Skeletal muscle cell (primary cell): Measurements from ENCODE around the gene TMEM132A.
A peak's percentile ranks its signal among the peaks of the same experiment; 100 is the strongest.

Experiments
- DNase-seq: peaks from one replicate; pipeline ENCODE4 v3.0.0-alpha.2; 2010; ENCODE audit warnings: low read depth
- H3K4me3 ChIP-seq: 2 replicates; pipeline ENCODE4 v1.5.1; 2011; ENCODE audit warnings: low read depth, mild to moderate bottlenecking, control low read depth, low read length, moderate library complexity

The TMEM132A gene

DNA sequence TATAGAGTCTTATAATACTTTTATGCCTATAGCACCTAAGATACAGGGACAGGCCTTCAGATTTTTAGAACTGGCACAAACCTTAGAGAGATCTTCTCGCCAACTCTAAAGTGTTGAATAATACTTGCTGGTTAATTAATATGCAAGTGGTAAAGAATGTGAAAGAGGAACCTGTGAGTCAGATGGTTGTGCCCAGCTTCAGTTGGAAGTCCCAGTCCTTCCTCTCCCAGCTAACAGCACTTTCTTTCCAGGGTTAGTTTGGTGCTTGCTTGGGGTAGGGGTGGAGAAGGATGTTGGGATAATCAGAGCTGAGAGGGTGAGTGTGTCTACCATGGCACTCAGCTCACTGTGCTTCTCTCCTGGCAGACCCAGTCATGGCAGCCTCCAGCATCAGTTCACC, 4.9 kb upstream of the TMEM132A start:
- no peak for DNase-seq
- H3K4me3 ChIP-seq, result no peak overlapping the region

GRCh38 chr11:60919956-60920355, 4.3 kb upstream of the TMEM132A start:
- H3K4me3 ChIP-seq, result no peak overlapping the region

DNA sequence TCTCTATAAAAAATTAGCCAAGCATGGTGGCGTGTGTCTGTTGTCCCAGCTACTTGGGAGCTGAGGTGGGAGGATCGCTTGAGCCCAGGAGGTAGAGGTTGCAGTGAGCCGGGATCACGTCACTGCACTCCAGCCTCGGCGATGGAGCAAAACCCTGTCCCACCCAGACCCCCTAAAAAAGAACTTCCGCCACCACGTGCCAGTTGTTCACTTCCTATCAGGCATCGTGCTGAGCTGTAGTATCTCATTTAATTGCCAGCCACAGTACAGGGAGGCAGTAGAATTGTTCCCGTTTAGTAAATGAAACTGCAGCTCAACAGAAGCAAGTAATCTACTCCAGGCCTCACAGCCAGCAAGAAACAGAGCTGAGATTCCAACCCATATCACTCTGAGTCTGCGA, 3.0 kb upstream of the TMEM132A start:
- no peak for DNase-seq
- H3K4me3 ChIP-seq, result no peak overlapping the region

More at GRCh38 chr11:60919956-60920355, 4.3 kb upstream of the TMEM132A start:
- DNase-seq, result no peak

DNA sequence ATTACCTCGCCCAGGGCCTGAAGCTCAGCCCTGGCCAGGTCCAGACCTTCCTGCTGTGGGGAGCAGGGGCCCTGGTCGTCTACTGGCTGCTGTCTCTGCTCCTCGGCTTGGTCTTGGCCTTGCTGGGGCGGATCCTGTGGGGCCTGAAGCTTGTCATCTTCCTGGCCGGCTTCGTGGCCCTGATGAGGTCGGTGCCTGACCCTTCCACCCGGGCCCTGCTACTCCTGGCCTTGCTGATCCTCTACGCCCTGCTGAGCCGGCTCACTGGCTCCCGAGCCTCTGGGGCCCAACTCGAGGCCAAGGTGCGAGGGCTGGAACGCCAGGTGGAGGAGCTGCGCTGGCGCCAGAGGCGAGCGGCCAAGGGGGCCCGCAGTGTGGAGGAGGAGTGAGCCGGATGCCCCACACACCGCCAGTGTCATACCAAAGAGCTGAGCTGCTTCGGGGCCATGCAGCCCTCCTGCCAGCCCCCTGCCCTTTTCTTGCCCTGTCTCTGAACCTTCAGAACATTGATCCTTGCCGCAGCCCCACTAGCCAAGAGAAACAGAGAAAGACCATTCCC, 2.4 kb upstream of the TMEM132A start:
- no peak for DNase-seq
- H3K4me3 ChIP-seq, result no peak overlapping the region

- DNase-seq, result no peak
- no peak overlapping the region for H3K4me3 ChIP-seq
These were observed 1.4 kb upstream of the TMEM132A start for GRCh38 chr11:60922906-60923305.

DNA sequence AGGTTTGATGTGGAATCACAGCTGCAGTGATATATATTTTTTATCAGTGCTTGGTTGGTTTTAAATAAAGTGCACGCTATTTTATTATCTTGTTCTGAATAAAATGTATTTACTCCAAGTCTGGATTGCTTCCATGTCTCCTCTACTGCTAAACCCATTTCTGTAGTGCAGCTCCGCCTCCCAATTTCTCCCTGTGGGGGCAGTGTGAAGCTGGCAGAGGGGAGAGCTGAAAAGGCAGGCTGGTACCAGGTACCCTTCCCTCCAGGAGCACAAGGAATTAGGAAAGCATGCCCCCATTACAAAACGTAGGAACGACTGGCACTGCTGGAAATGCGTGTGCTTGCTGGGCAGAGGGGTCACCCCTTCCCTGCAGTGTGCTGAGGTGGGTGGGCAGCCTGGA, 934 bp upstream of the TMEM132A start:
- DNase-seq, result no peak
- H3K4me3 ChIP-seq, result no peak overlapping the region

- no peak for DNase-seq
- H3K4me3 ChIP-seq, result peak overlapping the region; percentile 82
These were observed 505 bp upstream of the TMEM132A start for GRCh38 chr11:60923800-60924109.

DNA sequence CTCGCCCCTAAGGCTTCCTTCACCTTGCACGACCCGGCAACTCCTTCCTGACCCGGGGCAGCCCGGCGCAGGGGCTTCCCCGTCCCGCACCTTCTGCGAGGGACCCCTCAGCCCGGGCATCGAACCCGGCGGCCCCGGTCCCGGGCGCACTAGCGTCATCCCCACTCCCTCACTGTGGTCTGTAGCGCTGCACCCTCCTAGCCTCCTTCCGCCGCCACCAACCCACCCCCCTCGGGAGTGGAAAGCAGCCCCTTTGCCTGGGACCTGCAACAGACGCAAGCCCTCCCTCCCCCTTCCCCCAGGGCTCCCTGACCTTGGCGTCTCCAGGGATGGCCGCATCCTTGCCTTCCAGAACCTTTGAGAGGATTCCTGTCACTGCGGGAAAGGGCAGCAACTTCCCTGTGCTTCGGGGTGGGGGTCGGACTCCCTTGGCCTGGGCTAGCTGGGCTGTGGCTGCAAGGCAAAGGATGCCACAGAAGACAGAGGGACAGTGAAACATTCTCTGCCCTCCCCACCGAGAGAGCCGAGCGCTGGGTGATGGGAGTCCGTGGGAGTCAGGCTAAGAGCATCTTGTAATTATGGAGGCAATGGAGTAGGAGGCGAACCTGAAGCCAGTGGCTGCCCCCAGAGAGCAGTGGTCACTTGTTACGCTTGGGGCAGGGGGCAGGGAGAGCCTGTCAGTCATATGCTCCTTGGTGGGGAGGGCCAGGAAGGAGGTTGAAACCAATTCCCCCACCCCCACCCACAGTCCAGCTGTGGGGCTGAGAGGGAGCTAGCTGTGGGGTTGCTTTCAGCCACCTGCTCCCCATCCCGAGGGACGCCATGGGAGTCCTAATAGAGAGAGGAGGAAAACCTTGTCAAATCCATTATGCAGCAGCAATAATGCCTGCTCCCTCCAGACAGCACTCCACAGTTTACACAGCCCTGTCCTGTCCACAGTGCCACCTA, 920 bp downstream of the TMEM132A start:
- peak overlapping the region; percentile 82 for H3K4me3 ChIP-seq
- DNase-seq, result no peak

DNA sequence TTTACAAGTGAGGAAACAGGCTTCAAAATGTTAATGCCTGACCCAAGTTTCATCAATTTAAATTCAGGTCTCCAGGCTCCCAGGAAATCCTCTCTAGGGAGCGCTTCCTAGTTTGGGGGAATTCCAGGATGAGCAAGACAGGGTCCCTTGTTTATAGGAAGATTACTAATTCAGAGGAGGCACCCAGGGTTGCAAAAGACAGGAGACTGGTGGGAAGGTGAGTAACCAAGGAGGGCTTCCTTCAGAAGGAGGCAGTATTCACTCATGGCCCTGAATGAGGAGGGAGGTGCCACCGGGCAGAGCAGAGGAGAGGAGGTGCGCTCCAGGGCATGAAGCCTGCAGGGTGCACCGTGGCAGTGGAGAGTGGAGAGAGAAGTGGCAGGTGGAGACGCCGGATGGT, 1.6 kb downstream of the TMEM132A start:
- H3K4me3 ChIP-seq, result no peak overlapping the region
- DNase-seq, result peak; percentile 8

GRCh38 chr11:60926500-60926899, 2.2 kb downstream of the TMEM132A start:
- H3K4me3 ChIP-seq, result no peak overlapping the region
- DNase-seq, result no peak

DNA sequence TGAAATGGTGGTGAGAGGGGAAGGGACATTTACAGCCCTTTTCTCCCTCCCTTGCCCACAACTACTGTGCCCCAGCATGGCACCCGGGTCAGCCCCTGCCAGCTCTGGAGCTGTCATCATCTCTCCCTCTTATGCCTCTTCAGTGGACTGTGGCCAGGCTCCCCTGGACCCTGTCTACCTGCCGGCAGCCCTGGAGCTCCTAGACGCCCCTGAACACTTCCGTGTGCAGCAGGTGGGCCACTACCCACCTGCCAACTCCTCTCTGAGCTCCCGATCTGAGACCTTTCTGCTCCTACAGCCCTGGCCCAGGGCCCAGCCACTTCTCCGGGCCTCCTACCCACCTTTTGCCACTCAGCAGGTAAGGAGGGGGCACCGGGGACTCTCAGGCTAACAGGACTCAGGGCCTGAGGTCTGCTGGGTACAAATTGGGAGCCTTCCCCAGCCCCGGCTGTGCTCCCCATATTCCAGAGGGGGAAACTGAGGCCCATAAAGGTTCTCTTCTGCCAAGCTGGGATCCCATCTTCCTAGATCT, 2.9 kb downstream of the TMEM132A start:
- no peak overlapping the region for H3K4me3 ChIP-seq
- no peak for DNase-seq

DNA sequence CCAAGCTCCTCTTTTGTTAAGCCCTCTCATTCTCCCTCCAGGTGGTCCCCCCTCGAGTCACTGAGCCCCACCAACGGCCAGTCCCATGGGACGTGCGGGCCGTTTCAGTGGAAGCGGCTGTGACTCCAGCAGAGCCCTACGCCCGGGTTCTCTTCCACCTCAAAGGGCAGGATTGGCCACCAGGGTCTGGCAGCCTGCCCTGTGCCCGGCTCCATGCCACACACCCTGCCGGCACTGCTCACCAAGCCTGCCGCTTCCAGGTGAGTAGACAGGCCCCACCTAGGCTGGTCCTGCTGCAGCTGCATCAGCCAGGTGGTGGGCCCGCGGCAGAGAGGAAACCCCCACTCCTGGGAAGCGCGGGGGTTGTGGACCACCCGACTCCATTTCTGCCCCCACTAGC, 3.3 kb downstream of the TMEM132A start:
- no peak for DNase-seq
- H3K4me3 ChIP-seq, result no peak overlapping the region

DNA sequence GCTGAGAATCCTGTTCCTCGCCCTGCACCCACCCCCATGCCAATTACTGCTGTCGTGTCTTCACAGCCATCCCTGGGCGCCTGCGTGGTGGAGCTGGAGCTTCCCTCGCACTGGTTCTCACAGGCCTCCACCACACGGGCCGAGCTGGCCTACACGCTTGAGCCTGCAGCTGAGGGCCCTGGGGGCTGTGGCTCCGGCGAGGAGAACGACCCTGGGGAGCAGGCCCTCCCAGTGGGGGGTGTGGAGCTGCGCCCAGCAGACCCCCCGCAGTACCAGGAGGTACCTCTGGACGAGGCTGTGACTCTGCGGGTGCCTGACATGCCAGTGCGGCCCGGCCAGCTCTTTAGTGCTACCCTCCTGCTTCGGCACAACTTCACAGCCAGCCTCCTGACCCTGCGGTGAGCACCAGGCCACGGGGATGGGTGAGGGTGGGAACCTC, 4.3 kb downstream of the TMEM132A start:
- no peak overlapping the region for H3K4me3 ChIP-seq
- no peak for DNase-seq

DNA sequence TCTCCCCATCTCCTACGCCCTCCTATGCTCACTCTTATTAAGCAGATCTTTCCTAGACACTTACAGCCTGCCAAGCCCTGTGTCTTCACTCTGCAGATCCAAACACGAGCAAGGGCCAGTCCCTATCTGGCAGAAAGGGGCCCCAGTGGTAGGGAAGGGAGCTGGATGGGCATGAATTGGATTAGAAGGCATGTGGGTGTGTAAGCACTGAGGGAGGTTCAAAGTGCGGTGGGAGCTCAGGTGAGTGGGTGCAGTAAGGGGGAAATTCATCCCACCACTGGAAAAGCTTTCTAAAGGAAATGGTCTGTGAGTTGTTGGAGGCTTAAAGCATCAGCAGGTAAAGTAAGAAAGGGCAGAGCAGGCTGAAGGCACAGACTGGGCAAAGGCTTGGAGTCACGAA, 5.5 kb downstream of the TMEM132A start:
- H3K4me3 ChIP-seq, result no peak overlapping the region
- no peak for DNase-seq

GRCh38 chr11:60930394-60930793, 6.1 kb downstream of the TMEM132A start:
- DNase-seq, result no peak
- H3K4me3 ChIP-seq, result no peak overlapping the region

- no peak for DNase-seq
- H3K4me3 ChIP-seq, result no peak overlapping the region
These were observed 7.7 kb downstream of the TMEM132A start for GRCh38 chr11:60931917-60932316.

DNA sequence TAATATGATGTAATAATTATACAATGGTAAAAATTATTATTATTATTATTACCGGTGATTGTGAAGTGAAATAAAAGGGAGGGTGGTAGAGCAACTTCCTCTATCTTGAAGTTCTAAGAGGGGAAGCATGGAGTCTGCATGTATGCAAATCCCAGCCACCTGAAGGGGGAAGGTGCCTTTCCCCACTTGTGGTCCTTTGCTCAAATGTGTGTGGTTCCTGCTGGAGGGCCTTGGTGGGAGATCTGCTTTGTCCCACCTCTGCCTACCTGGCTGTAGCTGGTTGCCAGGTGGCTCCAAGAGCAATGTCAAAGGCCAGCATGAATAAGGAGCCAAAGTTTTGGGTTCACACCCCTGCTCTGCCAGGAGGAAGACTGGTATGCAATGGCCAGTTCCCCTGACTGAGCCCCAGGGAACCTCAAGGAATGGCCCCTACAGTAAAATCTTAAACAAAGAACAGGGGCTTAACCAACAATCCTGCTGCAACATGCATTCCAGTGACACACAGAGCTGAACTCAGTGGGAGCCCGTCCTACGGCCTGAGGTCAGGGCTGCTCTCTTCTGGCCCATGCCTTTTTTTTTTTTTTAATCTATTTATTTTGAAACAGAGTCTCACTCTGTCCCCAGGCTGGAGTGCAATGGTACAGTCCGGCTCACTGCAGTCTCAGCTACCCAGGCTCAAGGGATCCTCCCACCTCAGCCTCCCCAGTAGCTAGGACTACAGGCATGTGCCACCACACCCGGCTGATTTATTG, 8.5 kb downstream of the TMEM132A start:
- no peak overlapping the region for H3K4me3 ChIP-seq
- DNase-seq, result no peak

DNA sequence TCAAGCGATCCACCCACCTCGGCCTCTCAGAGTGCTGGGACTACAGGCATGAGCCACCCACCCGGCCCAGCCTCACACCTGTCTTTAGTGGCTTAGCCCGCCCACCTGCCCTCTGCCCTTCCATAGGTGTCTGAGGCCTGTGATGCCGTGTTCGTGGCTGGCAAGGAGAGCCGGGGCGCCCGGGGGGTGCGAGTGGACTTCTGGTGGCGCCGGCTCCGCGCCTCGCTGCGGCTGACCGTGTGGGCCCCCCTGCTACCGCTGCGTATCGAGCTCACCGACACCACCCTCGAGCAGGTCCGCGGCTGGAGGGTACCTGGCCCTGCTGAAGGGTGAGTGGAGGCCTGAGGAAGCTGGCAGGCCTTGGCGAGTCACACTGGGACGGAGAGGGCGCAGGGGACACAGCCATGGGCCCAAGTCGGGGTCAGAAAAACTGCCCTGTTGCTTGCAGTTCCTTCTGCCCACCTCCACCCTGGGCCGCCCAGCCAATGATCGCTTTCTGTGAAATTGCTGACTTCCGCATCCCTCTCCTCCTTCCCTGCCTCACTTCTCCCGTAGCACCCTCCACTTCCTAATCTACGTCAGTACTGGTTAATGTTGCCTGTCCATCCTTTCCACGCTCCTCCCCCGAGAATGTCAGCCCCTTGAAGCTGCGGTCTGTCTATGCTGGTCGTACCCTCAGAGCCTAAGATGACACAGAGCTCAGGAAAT, 9.3 kb downstream of the TMEM132A start:
- no peak for DNase-seq
- H3K4me3 ChIP-seq, result no peak overlapping the region

- H3K4me3 ChIP-seq, result no peak overlapping the region
- no peak for DNase-seq
These were observed 10.0 kb downstream of the TMEM132A start for GRCh38 chr11:60934124-60934789.
